ENCODE measurements around the gene MUSTN1.

The MUSTN1 gene

GRCh38 chr3:52843108-52843865, 8.5 kb upstream of the MUSTN1 start:
- TF ChIP-seq CTCF (IDR thresholded peaks at IDR 0.05; ENCODE audit: borderline replicate concordance, insufficient read depth, low read depth, low read length), result no peak
- H3K4me3 ChIP-seq (ENCODE audit: low read depth, low read length), result no peak overlapping the region

GRCh38 chr3:52842424-52842823, 7.6 kb upstream of the MUSTN1 start:
- no peak for TF ChIP-seq CTCF (IDR thresholded peaks at IDR 0.05; ENCODE audit: borderline replicate concordance, insufficient read depth, low read depth, low read length)
- H3K4me3 ChIP-seq (ENCODE audit: low read depth, low read length), result no peak overlapping the region

- TF ChIP-seq CTCF (IDR thresholded peaks at IDR 0.05; ENCODE audit: borderline replicate concordance, insufficient read depth, low read depth, low read length), result no peak
- no peak overlapping the region for H3K4me3 ChIP-seq (ENCODE audit: low read depth, low read length)
Observed at GRCh38 chr3:52841981-52842340, 7.1 kb upstream of the MUSTN1 start.

- H3K4me3 ChIP-seq (ENCODE audit: low read depth, low read length), result no peak overlapping the region
- TF ChIP-seq CTCF (IDR thresholded peaks at IDR 0.05; ENCODE audit: borderline replicate concordance, insufficient read depth, low read depth, low read length), result no peak
Observed at GRCh38 chr3:52841211-52841980, 6.6 kb upstream of the MUSTN1 start.

DNA sequence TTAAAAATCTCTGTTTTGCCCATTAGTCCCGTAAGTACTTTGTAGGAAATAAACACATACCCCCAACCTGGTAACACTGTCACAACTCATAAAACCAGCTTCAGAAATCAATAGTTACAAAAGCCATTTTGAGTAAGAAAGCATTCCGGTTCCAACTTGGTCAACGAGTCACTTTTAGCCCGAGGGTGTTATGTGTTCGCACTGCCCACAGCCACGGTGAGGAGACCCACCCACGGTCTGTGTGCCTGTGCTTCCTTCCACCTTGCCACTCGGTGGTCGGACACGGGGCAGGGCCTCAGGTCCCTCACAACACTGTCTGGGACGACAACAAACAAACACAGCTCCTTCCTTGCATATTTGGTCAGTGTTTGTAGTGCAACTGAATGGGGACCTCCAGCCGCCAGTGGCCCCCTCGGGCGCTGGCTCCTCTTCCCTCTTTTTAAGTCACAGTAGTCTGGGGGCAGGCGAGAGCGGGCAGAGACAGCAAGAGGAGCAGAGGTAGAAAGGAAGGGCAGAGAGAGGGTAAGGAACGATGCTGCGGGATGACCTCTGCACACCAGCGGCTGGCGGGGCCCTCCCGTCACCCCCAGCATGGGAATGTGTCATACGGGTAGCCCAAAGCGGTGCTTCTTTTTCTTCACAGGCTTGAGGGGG, 5.2 kb upstream of the MUSTN1 start:
- no peak for TF ChIP-seq CTCF (IDR thresholded peaks at IDR 0.05; ENCODE audit: borderline replicate concordance, insufficient read depth, low read depth, low read length)
- no peak overlapping the region for H3K4me3 ChIP-seq (ENCODE audit: low read depth, low read length)

GRCh38 chr3:52839268-52839575, 4.4 kb upstream of the MUSTN1 start:
- no peak for TF ChIP-seq CTCF (IDR thresholded peaks at IDR 0.05; ENCODE audit: borderline replicate concordance, insufficient read depth, low read depth, low read length)
- no peak overlapping the region for H3K4me3 ChIP-seq (ENCODE audit: low read depth, low read length)
